K562 (cell line): ENCODE measurements around the gene KIF6. TPM values are rescaled to one million over a fixed set of nuclear protein-coding genes. Genes with fewer than 3 reads are reported as not detected.

Experiments
- ATF7 ChIP-seq: fragments of 450-650 bp; IDR thresholded peaks from 2 replicates; pipeline ENCODE4 v1.7.1; 2014; ENCODE audit warnings: mild to moderate bottlenecking, moderate library complexity
- GABPB1 ChIP-seq: sonication (generic); formaldehyde crosslinking; IDR thresholded peaks from 2 replicates; pipeline ENCODE4 v1.8.0; 2022; ENCODE audit warnings: mild to moderate bottlenecking, missing genetic modification reagents
- KDM4B ChIP-seq, 2 experiments: fragments of 450-650 bp in 1 of 2; sonication (generic) in 1 of 2; IDR thresholded peaks; 2 replicates each; pipeline ENCODE4 v1.6.1; 2016 to 2017; ENCODE audit warnings: borderline replicate concordance in 2 of 2, antibody characterized with exemption in 1 of 2, low read depth in 1 of 2, mild to moderate bottlenecking in 1 of 2
- MAZ ChIP-seq, 2 experiments: fragments of 450-650 bp in 1 of 2; sonication (generic) in 1 of 2; formaldehyde crosslinking; IDR thresholded peaks in 1 of 2; conservative IDR thresholded peaks in 1 of 2; 2 replicates each; pipeline versions ENCODE4 v1.4.0 to v1.5.0; 2020; ENCODE audit warnings: mild to moderate bottlenecking in 1 of 2, missing genetic modification reagents in 1 of 2
- TBL1XR1 ChIP-seq, 2 experiments: IDR thresholded peaks; 2 replicates each; pipeline ENCODE4 v1.6.1; 2012; ENCODE audit warnings: improper control_type of control experiment in 2 of 2, low read length in 2 of 2, mild to moderate bottlenecking in 1 of 2
- TCF7L2 ChIP-seq: fragments of 150-350 bp; IDR thresholded peaks from 2 replicates; pipeline ENCODE4 v1.6.1; 2016; ENCODE audit warnings: low read depth, mild to moderate bottlenecking, low read length, moderate library complexity
- ZNF445 ChIP-seq: fragments of 250-450 bp; sonication (Bioruptor Pico); IDR thresholded peaks from 2 replicates; pipeline ENCODE4 v1.4.0; 2020; ENCODE audit warnings: low read depth, mild to moderate bottlenecking, moderate library complexity
- ZNF778 ChIP-seq: fragments of 450-650 bp; formaldehyde crosslinking; IDR thresholded peaks from 2 replicates; pipeline ENCODE4 v1.4.0; 2020; ENCODE audit warnings: mild to moderate bottlenecking, moderate library complexity
- ZNF780A ChIP-seq: fragments of 250-450 bp; sonication (Bioruptor Pico); IDR thresholded peaks from 2 replicates; pipeline ENCODE4 v1.5.0; 2021; ENCODE audit warnings: mild to moderate bottlenecking
- polyA plus RNA-seq, 8 experiments: library from polyadenylated mRNA; depleted of rRNA in 4 of 8; stranded (reverse) in 5 of 8; unstranded in 3 of 8; fragments of >200 nt; fragmentation: Nextera tagmentation in 2 of 8; fragmentation: Illumina TruSeq in 1 of 8; extraction: Ambion mirVana in 2 of 8; extraction: Trizol in 1 of 8; gene quantifications; 2 replicates each; pipeline versions ENCODE4 v1.2.1 to v1.2.3, GENCODE V29; 2011 to 2014; ENCODE audit warnings: inconsistent platforms in 1 of 8, missing spikeins in 1 of 8
- total RNA-seq, 7 experiments: library from RNA; depleted of rRNA in 6 of 7; stranded (reverse); fragments of >200 nt in 6 of 7; fragmentation: Illumina TruSeq in 2 of 7; extraction: Trizol in 2 of 7; gene quantifications; 2 replicates each; pipeline versions ENCODE4 v1.2.1 to v1.2.3, GENCODE V29; 2011 to 2021; ENCODE audit warnings: low replicate concordance in 1 of 7
- TF ChIP-seq, protein P1 (sequence below), 2 experiments: fragments of 450-650 bp; formaldehyde crosslinking in 1 of 2; IDR thresholded peaks; 2 replicates each; pipeline versions ENCODE4 v1.4.0 to v1.6.1; 2014 to 2020; ENCODE audit warnings: mild to moderate bottlenecking in 2 of 2, borderline replicate concordance in 1 of 2, low read depth in 1 of 2

KIF6 gene
- total and polyA plus RNA-seq, 9 of the 15 experiments (the other 6 are each of a cell fraction or from before 2014, with no cell fraction given): not detected

GRCh38 chr6:39543095-39543494, 182.1 kb downstream of the KIF6 start (continued):
- TF ChIP-seq, protein P1, sequence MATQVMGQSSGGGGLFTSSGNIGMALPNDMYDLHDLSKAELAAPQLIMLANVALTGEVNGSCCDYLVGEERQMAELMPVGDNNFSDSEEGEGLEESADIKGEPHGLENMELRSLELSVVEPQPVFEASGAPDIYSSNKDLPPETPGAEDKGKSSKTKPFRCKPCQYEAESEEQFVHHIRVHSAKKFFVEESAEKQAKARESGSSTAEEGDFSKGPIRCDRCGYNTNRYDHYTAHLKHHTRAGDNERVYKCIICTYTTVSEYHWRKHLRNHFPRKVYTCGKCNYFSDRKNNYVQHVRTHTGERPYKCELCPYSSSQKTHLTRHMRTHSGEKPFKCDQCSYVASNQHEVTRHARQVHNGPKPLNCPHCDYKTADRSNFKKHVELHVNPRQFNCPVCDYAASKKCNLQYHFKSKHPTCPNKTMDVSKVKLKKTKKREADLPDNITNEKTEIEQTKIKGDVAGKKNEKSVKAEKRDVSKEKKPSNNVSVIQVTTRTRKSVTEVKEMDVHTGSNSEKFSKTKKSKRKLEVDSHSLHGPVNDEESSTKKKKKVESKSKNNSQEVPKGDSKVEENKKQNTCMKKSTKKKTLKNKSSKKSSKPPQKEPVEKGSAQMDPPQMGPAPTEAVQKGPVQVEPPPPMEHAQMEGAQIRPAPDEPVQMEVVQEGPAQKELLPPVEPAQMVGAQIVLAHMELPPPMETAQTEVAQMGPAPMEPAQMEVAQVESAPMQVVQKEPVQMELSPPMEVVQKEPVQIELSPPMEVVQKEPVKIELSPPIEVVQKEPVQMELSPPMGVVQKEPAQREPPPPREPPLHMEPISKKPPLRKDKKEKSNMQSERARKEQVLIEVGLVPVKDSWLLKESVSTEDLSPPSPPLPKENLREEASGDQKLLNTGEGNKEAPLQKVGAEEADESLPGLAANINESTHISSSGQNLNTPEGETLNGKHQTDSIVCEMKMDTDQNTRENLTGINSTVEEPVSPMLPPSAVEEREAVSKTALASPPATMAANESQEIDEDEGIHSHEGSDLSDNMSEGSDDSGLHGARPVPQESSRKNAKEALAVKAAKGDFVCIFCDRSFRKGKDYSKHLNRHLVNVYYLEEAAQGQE (IDR thresholded peaks at IDR 0.05; ENCODE audit: borderline replicate concordance): no peak
- TF ChIP-seq, protein P1 (CRISPR knock-in tag; IDR thresholded peaks at IDR 0.05; ENCODE audit: low read depth): no peak
- TF ChIP-seq GABPB1 (CRISPR knock-in tag) (no peak), TCF7L2 (no peak), KDM4B (IDR thresholded peaks at IDR 0.05; ENCODE audit: borderline replicate concordance in 2 of 2, low read depth in 1 of 2) (no peak), ATF7 (no peak), ZNF780A (CRISPR knock-in tag) (no peak), ZNF778 (CRISPR knock-in tag) (no peak), MAZ (CRISPR knock-in tag; conservative IDR thresholded peaks at IDR 0.05 in 1 of 2, IDR thresholded peaks at IDR 0.05 in 1 of 2) (no peak), TBL1XR1 (IDR thresholded peaks at IDR 0.05; ENCODE audit: low read length in 2 of 2) (no peak), ZNF445 (CRISPR knock-in tag) (no peak)
